Stimulated activated effector memory CD8-positive, alpha-beta T cell treated with anti-CD3 and anti-CD28 coated beads, Interleukin-12 subunit alpha, Interleukin-12 subunit beta, amount 100 ng/mL, for 72 hours (primary cell): Measurements from ENCODE around the gene ADISSP.

Source experiments
- ATAC-seq: fragments of 150-1000 bp; cut with Tn5 transposase; 2 replicates; pipeline ENCODE4 v1.10.0; 2021
- DNase-seq, 2 donors: peaks; one replicate each; pipeline ENCODE4 v3.0.0; 2021 to 2022; ENCODE audit warnings: low spot score in 2 of 2
- H3K27ac Mint-ChIP-seq: one replicate; pipeline ENCODE4 v1.8.0; 2022; ENCODE audit warnings: mild to moderate bottlenecking, mixed read lengths
- H3K36me3 Mint-ChIP-seq: one replicate; pipeline ENCODE4 v1.8.0; 2022; ENCODE audit warnings: mild to moderate bottlenecking, mixed read lengths
- H3K4me1 Mint-ChIP-seq: one replicate; pipeline ENCODE4 v1.8.0; 2022; ENCODE audit warnings: mixed read lengths
- H3K4me3 Mint-ChIP-seq: one replicate; pipeline ENCODE4 v1.8.0; 2022; ENCODE audit warnings: mild to moderate bottlenecking, mixed read lengths
- H3K9me3 Mint-ChIP-seq: one replicate; pipeline ENCODE4 v1.8.0; 2022; ENCODE audit warnings: mixed read lengths

The ADISSP gene

GRCh38 chr20:3711484-3711941 lies 56.0 kb downstream of the ADISSP start:
- Mint-ChIP-seq H3K36me3 (no peaks in the 10 kb centered on the region), H3K9me3 (no peaks in the 10 kb centered on the region), H3K4me1 (peaks cover 15% of the 10 kb centered on the region), H3K27ac (no peak overlapping the region), H3K4me3 (no peak overlapping the region)
- ATAC-seq (no peak), DNase-seq (no peak)

GRCh38 chr20:3710703-3711483 lies 56.7 kb downstream of the ADISSP start:
- Mint-ChIP-seq H3K4me1 (peaks cover 11% of the 10 kb centered on the region), H3K9me3 (no peaks in the 10 kb centered on the region), H3K4me3 (no peak overlapping the region), H3K36me3 (no peaks in the 10 kb centered on the region), H3K27ac (no peak overlapping the region)
- DNase-seq (peak; percentile 80 to 91), ATAC-seq (peak; percentile 66)

- H3K9me3 Mint-ChIP-seq: no peaks in the 10 kb centered on the region
- peaks cover 11% of the 10 kb centered on the region for H3K4me1 Mint-ChIP-seq
- no peak for DNase-seq
- no peaks in the 10 kb centered on the region for H3K36me3 Mint-ChIP-seq
- no peak overlapping the region for H3K27ac Mint-ChIP-seq
- no peak overlapping the region for H3K4me3 Mint-ChIP-seq
- ATAC-seq: no peak
Measured at GRCh38 chr20:3710011-3710466, 57.5 kb downstream of the ADISSP start.

- ATAC-seq (no peak), DNase-seq (no peak)
- no peaks in the 10 kb centered on the region for H3K36me3 Mint-ChIP-seq
- no peak overlapping the region for H3K4me3 Mint-ChIP-seq
- peaks cover 11% of the 10 kb centered on the region for H3K4me1 Mint-ChIP-seq
- H3K27ac Mint-ChIP-seq: no peak overlapping the region
- H3K9me3 Mint-ChIP-seq: no peaks in the 10 kb centered on the region
Measured at GRCh38 chr20:3707508-3707899, 60.0 kb downstream of the ADISSP start.

GRCh38 chr20:3706774-3707507 lies 60.6 kb downstream of the ADISSP start:
- DNase-seq (no peak), ATAC-seq (no peak)
- Mint-ChIP-seq H3K27ac (no peak overlapping the region), H3K9me3 (no peaks in the 10 kb centered on the region), H3K4me3 (no peak overlapping the region), H3K36me3 (no peaks in the 10 kb centered on the region), H3K4me1 (peaks cover 11% of the 10 kb centered on the region)

- no peaks in the 10 kb centered on the region for H3K36me3 Mint-ChIP-seq
Measured at GRCh38 chr20:3705970-3706739, 61.4 kb downstream of the ADISSP start.

GRCh38 chr20:3705491-3705969 lies 62.0 kb downstream of the ADISSP start:
- ATAC-seq (no peak), DNase-seq (no peak)
- H3K4me1 Mint-ChIP-seq: peaks cover 11% of the 10 kb centered on the region
- no peak overlapping the region for H3K4me3 Mint-ChIP-seq
- no peaks in the 10 kb centered on the region for H3K9me3 Mint-ChIP-seq
- H3K27ac Mint-ChIP-seq: no peak overlapping the region
- H3K36me3 Mint-ChIP-seq: no peaks in the 10 kb centered on the region

More at GRCh38 chr20:3705970-3706739, 61.4 kb downstream of the ADISSP start:
- H3K4me1 Mint-ChIP-seq: peaks cover 11% of the 10 kb centered on the region
- no peak for DNase-seq
- ATAC-seq: no peak
- no peaks in the 10 kb centered on the region for H3K9me3 Mint-ChIP-seq
- no peak overlapping the region for H3K27ac Mint-ChIP-seq
- no peak overlapping the region for H3K4me3 Mint-ChIP-seq

GRCh38 chr20:3704087-3704486 lies 63.5 kb downstream of the ADISSP start:
- no peak for ATAC-seq
- H3K4me3 Mint-ChIP-seq: no peak overlapping the region
- no peaks in the 10 kb centered on the region for H3K9me3 Mint-ChIP-seq
- no peaks in the 10 kb centered on the region for H3K36me3 Mint-ChIP-seq
- H3K4me1 Mint-ChIP-seq: peaks cover 2% of the 10 kb centered on the region
- DNase-seq: no peak
- H3K27ac Mint-ChIP-seq: no peak overlapping the region
